ENCODE measurements around the gene TSPAN18. TPM values are rescaled to one million over a fixed set of nuclear protein-coding genes. Genes with fewer than 3 reads are reported as not detected.
"Not testable (repeated sequence)": the region's sequence is repeated elsewhere in the genome, so short reads cannot be mapped to it uniquely, and the experiment has no call there.

The TSPAN18 gene
- total and polyA plus RNA-seq, 2 donors from 2014 or later = 13.8 to 38.1 TPM

DNA sequence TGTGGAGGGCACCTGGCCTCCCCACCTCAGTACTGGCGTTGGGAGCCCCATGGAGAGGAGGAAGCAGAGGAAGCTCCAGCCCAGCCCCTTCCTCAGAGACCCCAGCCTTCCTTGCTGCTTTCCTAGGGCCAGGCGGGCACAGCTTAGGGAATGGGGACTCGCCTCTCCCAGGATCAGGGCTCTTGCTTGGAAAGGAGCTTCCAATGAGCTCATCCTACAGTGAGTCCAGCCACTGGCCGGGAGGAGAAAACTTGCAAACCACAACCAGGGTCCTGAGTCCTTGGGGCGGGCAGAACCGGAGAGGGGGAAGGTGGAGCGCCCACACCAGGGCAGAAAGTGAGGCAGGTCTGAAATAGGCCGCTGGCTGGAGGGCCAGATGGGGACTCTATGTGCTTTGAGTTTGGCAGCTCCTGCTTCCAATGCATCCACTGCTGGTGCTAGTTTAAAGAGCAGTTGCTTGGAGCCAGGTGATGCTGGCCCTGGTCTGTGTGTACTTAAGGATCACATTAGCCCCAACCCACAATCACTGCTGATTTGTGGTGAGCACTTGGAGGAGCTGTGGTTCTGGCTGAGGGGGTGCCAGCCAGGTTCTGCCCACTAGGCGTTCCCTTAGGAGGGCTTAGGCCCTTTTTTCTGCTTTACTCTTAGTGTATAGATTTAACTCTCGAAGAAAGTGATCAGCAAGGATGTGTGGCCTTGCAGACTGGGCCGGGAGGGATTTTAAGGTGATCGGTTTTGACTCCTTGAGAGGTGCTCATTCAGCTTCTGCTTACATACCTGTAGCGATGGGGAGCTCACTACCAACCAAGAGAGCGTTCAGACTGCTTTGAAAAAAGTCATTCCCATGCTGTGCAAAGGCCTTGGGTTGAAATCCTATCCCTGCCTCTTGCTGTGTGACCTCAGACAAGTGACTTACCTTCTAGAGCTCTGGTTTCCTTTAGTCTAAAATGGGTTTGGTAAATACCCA is 142.0 kb downstream of the TSPAN18 start:
- FAIRE-seq (no peak), DNase-seq (no peak)
- Histone ChIP-seq H3K4me1 (ENCODE audit: control insufficient read depth in 2 of 3, insufficient read depth in 2 of 3, low read depth in 1 of 3, low read length in 3 of 3) (peaks cover 0 to 2% (median 0%) of the 10 kb centered on the region in 3 donors), H3K27me3 (ENCODE audit: control insufficient read depth, insufficient read depth, low read length) (no peaks in the 10 kb centered on the region), H3K4me3 (ENCODE audit: low read length in 3 of 3) (no peak overlapping the region), H3K9ac (ENCODE audit: low read length in 3 of 3) (no peak overlapping the region), H3K36me3 (ENCODE audit: control insufficient read depth in 2 of 3, insufficient read depth in 3 of 3, low read length in 3 of 3) (no peaks in the 10 kb centered on the region), H3K27ac (ENCODE audit: low read depth in 2 of 2, low read length in 2 of 2) (no peak overlapping the region), H3K9me3 (ENCODE audit: control insufficient read depth in 2 of 3, insufficient read depth in 1 of 3, low read length in 3 of 3) (no peaks in the 10 kb centered on the region)
- intact Hi-C loops (cut with DNase I) = no loop called here
- TF ChIP-seq, protein P1, sequence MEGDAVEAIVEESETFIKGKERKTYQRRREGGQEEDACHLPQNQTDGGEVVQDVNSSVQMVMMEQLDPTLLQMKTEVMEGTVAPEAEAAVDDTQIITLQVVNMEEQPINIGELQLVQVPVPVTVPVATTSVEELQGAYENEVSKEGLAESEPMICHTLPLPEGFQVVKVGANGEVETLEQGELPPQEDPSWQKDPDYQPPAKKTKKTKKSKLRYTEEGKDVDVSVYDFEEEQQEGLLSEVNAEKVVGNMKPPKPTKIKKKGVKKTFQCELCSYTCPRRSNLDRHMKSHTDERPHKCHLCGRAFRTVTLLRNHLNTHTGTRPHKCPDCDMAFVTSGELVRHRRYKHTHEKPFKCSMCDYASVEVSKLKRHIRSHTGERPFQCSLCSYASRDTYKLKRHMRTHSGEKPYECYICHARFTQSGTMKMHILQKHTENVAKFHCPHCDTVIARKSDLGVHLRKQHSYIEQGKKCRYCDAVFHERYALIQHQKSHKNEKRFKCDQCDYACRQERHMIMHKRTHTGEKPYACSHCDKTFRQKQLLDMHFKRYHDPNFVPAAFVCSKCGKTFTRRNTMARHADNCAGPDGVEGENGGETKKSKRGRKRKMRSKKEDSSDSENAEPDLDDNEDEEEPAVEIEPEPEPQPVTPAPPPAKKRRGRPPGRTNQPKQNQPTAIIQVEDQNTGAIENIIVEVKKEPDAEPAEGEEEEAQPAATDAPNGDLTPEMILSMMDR (IDR thresholded peaks at IDR 0.05; ENCODE audit: borderline replicate concordance, extremely low read depth, insufficient read depth) = no peak

GRCh38 chr11:44870181-44870580 is 143.4 kb downstream of the TSPAN18 start:
- DNase-seq (no peak), FAIRE-seq (no peak)
- Histone ChIP-seq H3K27ac (ENCODE audit: low read depth in 2 of 2, low read length in 2 of 2) (no peak overlapping the region), H3K9me3 (ENCODE audit: control insufficient read depth in 2 of 3, insufficient read depth in 1 of 3, low read length in 3 of 3) (no peaks in the 10 kb centered on the region), H3K4me1 (ENCODE audit: control insufficient read depth in 2 of 3, insufficient read depth in 2 of 3, low read depth in 1 of 3, low read length in 3 of 3) (peaks cover 0 to 2% (median 0%) of the 10 kb centered on the region in 3 donors), H3K27me3 (ENCODE audit: control insufficient read depth, insufficient read depth, low read length) (no peaks in the 10 kb centered on the region), H3K36me3 (ENCODE audit: control insufficient read depth in 2 of 3, insufficient read depth in 3 of 3, low read length in 3 of 3) (no peaks in the 10 kb centered on the region), H3K9ac (ENCODE audit: low read length in 3 of 3) (no peak overlapping the region), H3K4me3 (ENCODE audit: low read length in 3 of 3) (no peak overlapping the region)
- intact Hi-C loops (cut with DNase I) = no loop called here
- TF ChIP-seq, protein P1 (IDR thresholded peaks at IDR 0.05; ENCODE audit: borderline replicate concordance, extremely low read depth, insufficient read depth) = no peak

DNA sequence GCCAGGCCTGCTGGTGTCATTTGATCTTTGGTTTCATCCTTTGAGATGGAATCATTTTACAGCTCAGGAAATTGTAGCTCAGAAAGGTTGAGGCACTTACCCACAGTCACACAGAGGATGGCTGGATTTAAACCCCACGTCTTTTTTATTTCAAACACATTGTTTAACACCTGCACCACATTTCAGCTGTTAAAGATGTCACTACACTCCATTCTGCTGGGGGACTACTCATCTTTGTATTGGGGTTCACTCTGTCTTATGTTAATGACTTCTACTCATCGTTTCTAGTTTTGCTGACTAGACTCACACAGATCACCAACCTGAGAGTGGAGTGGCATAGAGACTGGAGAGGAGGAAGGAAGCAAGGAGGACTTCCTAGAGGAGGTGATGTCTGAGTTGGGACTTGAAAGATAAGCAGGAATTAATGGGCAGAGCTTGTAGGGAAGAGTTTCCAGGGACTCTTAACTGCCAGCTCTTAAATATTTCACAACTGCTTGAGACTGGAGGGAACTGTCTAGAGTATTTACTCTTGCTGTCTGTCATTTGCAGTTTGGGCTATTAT is 143.9 kb downstream of the TSPAN18 start:
- FAIRE-seq (no peak), DNase-seq (no peak)
- no peak overlapping the region for H3K9ac ChIP-seq (ENCODE audit: low read length in 3 of 3)
- H3K27ac ChIP-seq (ENCODE audit: low read depth in 2 of 2, low read length in 2 of 2) = no peak overlapping the region
- H3K9me3 ChIP-seq (ENCODE audit: control insufficient read depth in 2 of 3, insufficient read depth in 1 of 3, low read length in 3 of 3) = no peaks in the 10 kb centered on the region
- TF ChIP-seq, protein P1 (IDR thresholded peaks at IDR 0.05; ENCODE audit: borderline replicate concordance, extremely low read depth, insufficient read depth) = no peak
- no peaks in the 10 kb centered on the region for H3K27me3 ChIP-seq (ENCODE audit: control insufficient read depth, insufficient read depth, low read length)
- intact Hi-C loops (cut with DNase I) = no loop called here
- no peak overlapping the region for H3K4me3 ChIP-seq (ENCODE audit: low read length in 3 of 3)
- peaks cover 0 to under 1% (median 0%) of the 10 kb centered on the region in 3 donors for H3K4me1 ChIP-seq (ENCODE audit: control insufficient read depth in 2 of 3, insufficient read depth in 2 of 3, low read depth in 1 of 3, low read length in 3 of 3)
- no peaks in the 10 kb centered on the region for H3K36me3 ChIP-seq (ENCODE audit: control insufficient read depth in 2 of 3, insufficient read depth in 3 of 3, low read length in 3 of 3)

DNA sequence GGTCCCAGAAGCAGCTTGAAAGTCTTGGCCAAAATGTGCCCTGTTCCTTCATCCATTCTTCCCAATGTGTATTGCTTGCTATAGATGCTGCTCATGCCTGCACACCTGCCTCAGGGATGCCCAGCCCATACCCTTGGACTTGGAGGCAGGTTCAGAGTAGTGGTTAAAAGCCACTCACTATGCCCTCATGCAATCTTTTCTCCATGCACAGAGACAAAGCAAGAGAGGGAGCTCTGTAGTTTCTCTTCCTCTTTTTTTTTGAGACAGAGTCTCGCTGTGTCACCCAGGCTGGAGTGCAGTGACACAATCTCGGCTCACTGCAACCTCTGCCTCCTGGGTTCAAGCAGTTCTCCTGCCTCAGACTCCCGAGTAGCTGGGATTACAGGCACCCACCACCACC is 144.9 kb downstream of the TSPAN18 start:
- DNase-seq = not testable (repeated sequence)

More for the DNA sequence above, 144.9 kb downstream of the TSPAN18 start:
- FAIRE-seq; H3K9me3 ChIP-seq (ENCODE audit: control insufficient read depth in 2 of 3, insufficient read depth in 1 of 3, low read length in 3 of 3); H3K4me3 ChIP-seq (ENCODE audit: low read length in 3 of 3); H3K27me3 ChIP-seq (ENCODE audit: control insufficient read depth, insufficient read depth, low read length); H3K27ac ChIP-seq (ENCODE audit: low read depth in 2 of 2, low read length in 2 of 2); H3K36me3 ChIP-seq (ENCODE audit: control insufficient read depth in 2 of 3, insufficient read depth in 3 of 3, low read length in 3 of 3); H3K9ac ChIP-seq (ENCODE audit: low read length in 3 of 3); H3K4me1 ChIP-seq (ENCODE audit: control insufficient read depth in 2 of 3, insufficient read depth in 2 of 3, low read depth in 1 of 3, low read length in 3 of 3); intact Hi-C loops (cut with DNase I): not testable (repeated sequence)
